CD14-positive monocyte (primary cell): ENCODE data around the gene TIFAB. TPM values are rescaled to one million over a fixed set of nuclear protein-coding genes. Genes with fewer than 3 reads are reported as not detected.

Experiments used
- DNase-seq, 3 donors: peaks; one replicate each; pipeline ENCODE4 v3.0.0-alpha.2; 2011 to 2022
- H2AFZ ChIP-seq: 2 replicates; pipeline ENCODE4 v1.6.0; 2012; ENCODE audit warnings: mild to moderate bottlenecking, low read depth, low read length, inconsistent platforms; ENCODE audit not compliant: insufficient read depth, poor library complexity, severe bottlenecking
- H3K27ac ChIP-seq, 2 donors: 1 replicate in 1 of 2; 2 replicates in 1 of 2; pipeline ENCODE4 v1.5.1; 2012 to 2013; ENCODE audit warnings: low read length in 2 of 2, control low read depth in 1 of 2, inconsistent platforms in 1 of 2, low read depth in 1 of 2, mild to moderate bottlenecking in 1 of 2
- H3K27me3 ChIP-seq, 2 donors: one replicate each; pipeline versions ENCODE4 v1.6.0 to v1.6.1; 2011 to 2013; ENCODE audit warnings: low read length in 2 of 2; ENCODE audit not compliant: control insufficient read depth in 2 of 2, insufficient read depth in 2 of 2
- H3K36me3 ChIP-seq, 2 donors: replicated peaks in 1 of 2; 1 replicate in 1 of 2; 2 replicates in 1 of 2; pipeline versions ENCODE4 v1.5.1 to v1.6.1; 2012 to 2013; ENCODE audit warnings: low read length in 2 of 2, control low read depth in 1 of 2, inconsistent platforms in 1 of 2, mild to moderate bottlenecking in 1 of 2; ENCODE audit not compliant: insufficient read depth in 2 of 2, control insufficient read depth in 1 of 2
- H3K4me1 ChIP-seq, 2 donors: 1 replicate in 1 of 2; 2 replicates in 1 of 2; pipeline versions ENCODE4 v1.5.1 to v1.6.1; 2012 to 2013; ENCODE audit warnings: low read length in 2 of 2, control low read depth in 1 of 2, inconsistent platforms in 1 of 2, mild to moderate bottlenecking in 1 of 2, moderate library complexity in 1 of 2; ENCODE audit not compliant: insufficient read depth in 2 of 2, control insufficient read depth in 1 of 2
- H3K4me2 ChIP-seq: replicated peaks from 2 replicates; pipeline ENCODE3; 2012; ENCODE audit warnings: low read length, moderate library complexity, mild to moderate bottlenecking; ENCODE audit not compliant: poor library complexity, severe bottlenecking; ENCODE audit errors: extremely low read depth
- H3K4me3 ChIP-seq, 3 experiments: fragments of 200-600 bp in 1 of 3; sonication (generic) in 1 of 3; replicated peaks in 1 of 3; 1 replicate in 2 of 3; 2 replicates in 1 of 3; pipeline ENCODE4 v1.5.1; 2011 to 2013; ENCODE audit warnings: low read length in 3 of 3, mild to moderate bottlenecking in 3 of 3, control low read depth in 2 of 3, low read depth in 2 of 3, inconsistent platforms in 1 of 3, moderate library complexity in 1 of 3
- H3K79me2 ChIP-seq: 2 replicates; pipeline ENCODE4 v1.6.0; 2012; ENCODE audit warnings: mild to moderate bottlenecking, control low read depth, inconsistent platforms, low read length, moderate library complexity; ENCODE audit not compliant: insufficient read depth
- H3K9ac ChIP-seq: 2 replicates; pipeline ENCODE4 v1.6.0; 2017; ENCODE audit warnings: low read length, mild to moderate bottlenecking; ENCODE audit not compliant: insufficient read depth, poor library complexity, severe bottlenecking
- H3K9me3 ChIP-seq, 2 donors: replicated peaks in 1 of 2; 1 replicate in 1 of 2; 2 replicates in 1 of 2; pipeline versions ENCODE4 v1.5.1 to v1.6.1; 2012 to 2013; ENCODE audit warnings: low read length in 2 of 2, control low read depth in 1 of 2; ENCODE audit not compliant: control insufficient read depth in 1 of 2, insufficient read depth in 1 of 2
- H4K20me1 ChIP-seq: 2 replicates; pipeline ENCODE4 v1.6.0; 2012; ENCODE audit warnings: mild to moderate bottlenecking, low read length, control low read depth, moderate library complexity; ENCODE audit not compliant: insufficient read depth
- H3K27ac Mint-ChIP-seq, 7 donors: one replicate each; pipeline ENCODE4 v1.8.0; 2020; ENCODE audit warnings: mild to moderate bottlenecking in 7 of 7, mixed read lengths in 7 of 7, moderate library complexity in 6 of 7, inconsistent platforms in 2 of 7
- H3K27me3 Mint-ChIP-seq, 3 donors: one replicate each; pipeline ENCODE4 v1.8.0; 2021 to 2022; ENCODE audit warnings: low read depth in 3 of 3, mild to moderate bottlenecking in 3 of 3, mixed read lengths in 3 of 3, moderate library complexity in 3 of 3, inconsistent platforms in 1 of 3
- H3K36me3 Mint-ChIP-seq, 2 donors: one replicate each; pipeline ENCODE4 v1.8.0; 2020; ENCODE audit warnings: mixed read lengths in 2 of 2, inconsistent platforms in 1 of 2, mild to moderate bottlenecking in 1 of 2
- H3K4me1 Mint-ChIP-seq: one replicate; pipeline ENCODE4 v1.8.0; 2020; ENCODE audit warnings: mild to moderate bottlenecking, mixed read lengths
- H3K4me3 Mint-ChIP-seq, 2 donors: one replicate each; pipeline ENCODE4 v1.8.0; 2020; ENCODE audit warnings: mild to moderate bottlenecking in 2 of 2, mixed read lengths in 2 of 2, moderate library complexity in 1 of 2
- H3K9me3 Mint-ChIP-seq, 7 donors: one replicate each; pipeline ENCODE4 v1.8.0; 2020 to 2022; ENCODE audit warnings: mixed read lengths in 7 of 7, mild to moderate bottlenecking in 6 of 7, moderate library complexity in 6 of 7, inconsistent platforms in 2 of 7
- WGBS: methylation state at CpG from one replicate; pipeline ENCODE4 v1.1.5; 2013; ENCODE audit warnings: missing lambda C conversion rate; ENCODE audit not compliant: insufficient coverage; 5-methylcytosine and 5-hydroxymethylcytosine counted together
- intact Hi-C, 2 donors: fragments of 100-400 bp; cut with micrococcal nuclease; formaldehyde crosslinking; loops; one replicate each; pipeline versions ENCODE4 v1.15.0 to v1.15.1; 2023
- polyA plus RNA-seq, 3 donors: library from polyadenylated mRNA; depleted of rRNA in 1 of 3; unstranded in 2 of 3; stranded (reverse) in 1 of 3; fragments of 300-500 nt in 2 of 3; fragments of >200 nt in 1 of 3; fragmentation: Illumina TruSeq in 2 of 3; gene quantifications; 1 replicate in 2 of 3; 2 replicates in 1 of 3; pipeline ENCODE4 v1.2.3, GENCODE V29; 2012 to 2021
- TF ChIP-seq, protein P1 (sequence below): fragments of 200-600 bp; IDR thresholded peaks from one replicate; pipeline ENCODE4 v1.8.0; 2022; ENCODE audit warnings: antibody characterized with exemption, mild to moderate bottlenecking

The TIFAB gene
- polyA plus RNA-seq, 3 donors = 0.29 to 0.71 (median 0.50) TPM

DNA sequence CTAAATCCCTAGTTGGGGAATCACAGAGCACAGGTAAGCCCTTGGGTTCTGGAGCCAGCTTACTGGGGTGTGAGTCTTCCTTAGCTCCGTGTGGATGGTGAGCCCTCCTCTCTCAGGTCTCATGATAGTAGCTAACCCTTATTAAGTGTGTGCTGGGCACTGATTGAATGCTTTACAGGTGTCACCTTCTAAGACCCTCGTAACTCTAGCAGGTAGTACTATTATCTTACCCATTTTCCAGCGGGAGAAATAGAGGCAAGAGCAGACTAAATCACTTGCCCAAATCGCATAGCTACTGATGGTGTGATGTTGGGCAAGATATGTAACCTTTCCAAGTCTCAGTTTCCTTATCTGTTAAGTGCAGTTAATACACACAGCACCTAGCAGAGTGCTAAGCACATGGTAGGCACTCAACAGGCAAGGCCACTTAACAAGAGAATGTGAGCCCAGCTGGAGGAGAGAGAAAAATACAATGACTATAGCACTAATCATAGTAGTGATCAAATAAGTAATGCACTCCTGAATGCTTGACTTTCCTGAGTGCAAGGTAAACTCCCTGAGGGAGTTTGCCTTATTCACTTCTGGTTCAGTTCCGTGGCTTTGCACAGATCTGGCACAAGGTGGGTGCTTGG, 4.7 kb downstream of the TIFAB start, which contains the start of gene DCANP1:
Gene DCANP1 (minus strand): TSS at position 51 of the 632 bp plus-strand sequence. CDS start 240 bp downstream, outside the sequence.
- Histone ChIP-seq H3K4me3 (no peak within 1 kb of the TSS), H4K20me1 (no peaks in the 10 kb centered on the region), H2AFZ (peak within 1 kb of the TSS; percentile 17), H3K4me1 (peaks cover 69 to 77% of the 10 kb centered on the region in 2 donors), H3K36me3 (no peaks in the 10 kb centered on the region), H3K4me2 (no peak within 1 kb of the TSS), H3K79me2 (peaks cover 99% of the 10 kb centered on the region), H3K27me3 (no peaks in the 10 kb centered on the region), H3K9ac (no peak within 1 kb of the TSS), H3K9me3 (no peaks in the 10 kb centered on the region), H3K27ac (no peak within 1 kb of the TSS)
- Mint-ChIP-seq H3K27ac (peak within 1 kb of the TSS in 4 of 7 donors; percentile 23 to 54 (median 36)), H3K4me3 (no peak within 1 kb of the TSS), H3K27me3 (peaks cover 0 to 5% (median 4%) of the 10 kb centered on the region in 3 donors), H3K4me1 (peaks cover 79% of the 10 kb centered on the region), H3K36me3 (peaks cover 3 to 19% of the 10 kb centered on the region in 2 donors), H3K9me3 (no peaks in the 10 kb centered on the region)
- DNase-seq = no peak
- TF ChIP-seq, protein P1, sequence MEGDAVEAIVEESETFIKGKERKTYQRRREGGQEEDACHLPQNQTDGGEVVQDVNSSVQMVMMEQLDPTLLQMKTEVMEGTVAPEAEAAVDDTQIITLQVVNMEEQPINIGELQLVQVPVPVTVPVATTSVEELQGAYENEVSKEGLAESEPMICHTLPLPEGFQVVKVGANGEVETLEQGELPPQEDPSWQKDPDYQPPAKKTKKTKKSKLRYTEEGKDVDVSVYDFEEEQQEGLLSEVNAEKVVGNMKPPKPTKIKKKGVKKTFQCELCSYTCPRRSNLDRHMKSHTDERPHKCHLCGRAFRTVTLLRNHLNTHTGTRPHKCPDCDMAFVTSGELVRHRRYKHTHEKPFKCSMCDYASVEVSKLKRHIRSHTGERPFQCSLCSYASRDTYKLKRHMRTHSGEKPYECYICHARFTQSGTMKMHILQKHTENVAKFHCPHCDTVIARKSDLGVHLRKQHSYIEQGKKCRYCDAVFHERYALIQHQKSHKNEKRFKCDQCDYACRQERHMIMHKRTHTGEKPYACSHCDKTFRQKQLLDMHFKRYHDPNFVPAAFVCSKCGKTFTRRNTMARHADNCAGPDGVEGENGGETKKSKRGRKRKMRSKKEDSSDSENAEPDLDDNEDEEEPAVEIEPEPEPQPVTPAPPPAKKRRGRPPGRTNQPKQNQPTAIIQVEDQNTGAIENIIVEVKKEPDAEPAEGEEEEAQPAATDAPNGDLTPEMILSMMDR = no peak
- 88% methylated on average over 1 of the region's 5 CpGs for WGBS
- intact Hi-C loops = no loop called here

DNA sequence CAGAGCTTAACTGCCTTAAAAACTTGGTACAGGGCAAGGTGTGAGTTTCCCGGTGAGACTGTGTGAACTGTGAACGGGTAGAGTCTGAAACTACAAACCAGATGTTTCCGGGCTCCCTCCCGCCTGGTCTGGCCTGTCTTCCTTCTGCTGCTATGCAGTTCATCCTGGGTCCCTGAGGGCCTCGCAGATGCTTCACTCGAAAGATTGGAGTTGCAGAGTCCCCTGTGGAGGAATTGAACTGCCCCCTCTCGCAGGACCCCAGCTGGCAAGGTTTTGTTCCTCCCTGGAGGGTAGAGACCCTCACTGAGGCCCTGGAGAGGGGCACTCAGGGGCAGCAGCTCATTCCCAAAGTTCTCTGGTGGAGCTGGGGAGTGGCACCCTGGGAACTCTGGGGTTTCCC, 5.5 kb downstream of the TIFAB start:
- H3K36me3 Mint-ChIP-seq = peaks cover 3 to 19% of the 10 kb centered on the region in 2 donors
- no peak overlapping the region for H3K27ac ChIP-seq
- no peak overlapping the region for H3K9ac ChIP-seq
- no peaks in the 10 kb centered on the region for H3K9me3 ChIP-seq
- no peaks in the 10 kb centered on the region for H3K36me3 ChIP-seq
- H2AFZ ChIP-seq = peak overlapping the region; percentile 17
- H3K4me3 Mint-ChIP-seq = no peak overlapping the region
- H3K27me3 ChIP-seq = no peaks in the 10 kb centered on the region
- no peak for DNase-seq
- peak overlapping the region in 2 of 7 donors; percentile 23 to 54 for H3K27ac Mint-ChIP-seq
- H3K4me1 Mint-ChIP-seq = peaks cover 79% of the 10 kb centered on the region
- intact Hi-C loops = no loop called here
- WGBS = 57% methylated on average over 6 of the region's 7 CpGs
- H3K27me3 Mint-ChIP-seq = peaks cover 0 to 5% (median 3%) of the 10 kb centered on the region in 3 donors
- peaks cover 92% of the 10 kb centered on the region for H3K79me2 ChIP-seq
- H4K20me1 ChIP-seq = no peaks in the 10 kb centered on the region
- H3K9me3 Mint-ChIP-seq = no peaks in the 10 kb centered on the region
- TF ChIP-seq, protein P1 = no peak
- no peak overlapping the region for H3K4me2 ChIP-seq
- peaks cover 69 to 77% of the 10 kb centered on the region in 2 donors for H3K4me1 ChIP-seq
- no peak overlapping the region for H3K4me3 ChIP-seq
